GM12892 (cell line): ENCODE measurements around the gene TSR1.

Experiments
- DNase-seq: peaks from one replicate; pipeline ENCODE4 v3.0.0; 2011; ENCODE audit not compliant: insufficient read length
- FAIRE-seq: peaks from 2 replicates; lab custom pipeline; 2011; peaks lifted over from hg19 to GRCh38; lab: Jason Lieb, UNC
- POLR2A ChIP-seq: IDR thresholded peaks from 2 replicates; pipeline ENCODE4 v1.6.1; 2011; ENCODE audit warnings: low read depth, low read length, control low read depth
- POLR2AphosphoS5 ChIP-seq: IDR thresholded peaks from 2 replicates; pipeline ENCODE4 v1.6.1; 2011; ENCODE audit warnings: low read depth, low read length, control low read depth
- TAF1 ChIP-seq: IDR thresholded peaks from 2 replicates; pipeline ENCODE4 v1.6.1; 2011; ENCODE audit warnings: low read depth, mild to moderate bottlenecking, control low read depth, low read length, borderline replicate concordance

Gene TSR1

DNA sequence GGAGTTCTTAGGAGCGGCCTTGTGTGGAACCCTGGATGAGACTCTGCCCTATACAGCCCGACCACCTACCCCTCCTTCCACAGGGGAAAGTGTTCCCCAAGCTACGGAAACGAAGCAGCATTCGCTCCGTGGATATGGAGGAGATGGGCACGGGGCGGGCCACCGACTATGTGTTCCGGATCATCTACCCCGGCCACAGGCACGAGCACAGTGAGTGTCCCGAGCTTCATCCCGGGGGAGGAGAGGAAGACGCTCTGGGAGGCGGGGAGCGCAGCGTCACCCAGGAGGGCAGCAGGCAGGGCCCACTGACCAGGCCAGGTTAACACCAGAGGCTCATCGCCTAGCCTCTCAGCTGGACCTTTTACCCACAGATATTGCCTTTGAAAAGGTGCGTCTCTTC, 28.9 kb upstream of the TSR1 start:
- TF ChIP-seq TAF1 (no peak), POLR2A (no peak), POLR2AphosphoS5 (no peak)
- DNase-seq (no peak), FAIRE-seq (no peak)

DNA sequence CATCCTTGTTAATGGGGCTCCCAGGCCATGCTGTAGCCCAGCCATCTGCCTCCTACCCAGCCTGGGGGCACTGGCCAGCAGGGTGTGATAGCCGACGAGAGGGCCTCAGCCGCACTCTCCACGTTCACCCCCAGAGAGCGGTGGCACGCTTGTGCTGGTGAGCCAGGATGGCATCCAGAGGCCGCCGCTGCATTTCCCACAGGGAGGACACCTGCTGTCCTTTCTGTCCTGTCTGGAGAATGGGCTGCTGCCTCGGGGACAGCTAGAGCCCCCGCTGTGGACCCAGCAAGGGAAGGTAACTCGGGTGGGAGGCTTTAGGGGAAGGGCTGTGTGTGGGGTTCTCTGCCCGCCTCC, 28.5 kb upstream of the TSR1 start:
- DNase-seq = no peak
- TF ChIP-seq TAF1 (no peak), POLR2A (no peak), POLR2AphosphoS5 (no peak)
- no peak for FAIRE-seq

DNA sequence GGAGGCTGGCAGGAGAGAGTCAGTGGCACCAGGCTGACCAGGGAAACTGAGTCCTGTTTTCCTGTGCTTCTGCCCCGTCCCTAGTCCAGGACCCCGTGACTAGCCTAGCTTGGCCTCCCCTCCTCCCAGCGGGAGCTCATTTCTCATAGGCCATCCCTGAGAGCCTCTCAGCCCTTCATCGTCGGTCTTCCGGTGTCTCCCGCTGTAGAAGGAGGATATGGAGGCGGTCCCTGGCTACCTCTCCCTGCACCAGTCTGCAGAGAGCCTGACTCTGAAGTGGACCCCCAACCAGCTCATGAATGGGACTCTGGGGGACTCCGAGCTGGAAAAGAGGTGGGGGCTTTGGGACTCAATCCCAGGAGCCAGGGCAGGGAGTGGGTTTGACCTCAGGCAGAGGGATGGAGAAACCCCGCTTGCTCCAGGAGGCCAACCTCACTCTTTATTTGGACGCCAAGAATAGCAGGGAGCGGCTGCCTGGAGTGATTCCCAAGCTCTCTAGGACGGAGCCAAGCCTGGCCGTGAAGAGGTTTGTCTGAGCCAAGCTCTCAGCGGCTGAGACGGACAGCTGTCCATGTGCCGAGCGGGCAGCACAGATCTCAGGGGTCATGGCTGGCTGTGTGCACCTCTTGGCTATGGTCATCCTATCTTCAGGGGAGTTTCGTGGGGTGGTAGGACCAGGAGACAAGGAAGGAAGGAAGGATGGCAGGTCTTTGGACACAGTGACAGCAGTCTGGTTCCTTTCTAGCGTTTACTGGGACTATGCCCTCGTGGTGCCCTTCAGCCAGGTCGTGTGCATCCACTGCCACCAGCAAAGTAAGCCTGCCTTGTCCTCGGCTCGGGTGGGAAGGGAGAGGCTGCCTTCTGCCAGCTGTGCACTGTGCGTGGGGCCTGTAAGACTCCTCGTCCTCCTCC, 27.9 kb upstream of the TSR1 start:
- TF ChIP-seq POLR2A = no peak
- no peak for FAIRE-seq
- no peak for DNase-seq

DNA sequence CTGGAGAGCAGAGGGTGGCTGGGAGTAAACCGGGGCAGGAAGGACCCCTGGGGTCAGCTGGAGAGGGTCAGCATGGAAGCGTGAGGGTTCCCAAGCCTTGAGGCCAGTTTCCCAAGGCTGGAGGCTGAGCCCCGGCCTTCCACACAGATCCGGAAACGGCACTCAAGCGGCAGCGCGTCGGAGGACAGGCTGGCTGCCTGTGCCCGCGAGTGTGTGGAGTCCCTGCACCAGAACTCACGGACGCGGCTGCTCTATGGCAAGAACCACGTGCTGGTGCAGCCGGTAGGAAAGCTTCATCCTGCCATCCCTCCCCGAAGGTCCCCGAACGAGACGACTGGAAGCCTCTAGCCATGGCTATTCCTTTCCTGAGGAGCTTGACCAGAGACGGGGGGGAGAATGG, 27.1 kb upstream of the TSR1 start:
- FAIRE-seq = no peak
- no peak for DNase-seq
- TF ChIP-seq POLR2A (no peak), POLR2AphosphoS5 (no peak), TAF1 (no peak)

DNA sequence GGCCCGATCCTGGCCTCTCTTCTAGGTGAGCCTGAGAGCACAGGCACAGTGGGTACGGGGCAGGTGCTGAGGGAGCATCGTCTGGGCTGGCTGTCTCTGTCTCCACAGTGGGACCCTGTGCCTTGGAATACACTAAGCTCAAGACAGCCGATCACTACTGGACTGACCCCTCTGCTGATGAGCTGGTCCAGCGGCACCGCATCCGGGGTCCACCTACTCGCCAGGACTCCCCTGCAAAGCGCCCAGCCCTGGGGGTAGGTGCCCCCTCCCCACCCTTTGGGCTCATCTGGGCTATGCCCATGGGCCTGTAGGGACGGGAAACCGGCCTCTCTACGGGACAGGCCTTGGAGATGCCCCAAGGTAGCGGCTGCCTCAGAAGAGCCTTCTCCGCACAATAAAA, 26.6 kb upstream of the TSR1 start:
- TF ChIP-seq POLR2A = no peak
- DNase-seq = no peak
- FAIRE-seq = no peak

DNA sequence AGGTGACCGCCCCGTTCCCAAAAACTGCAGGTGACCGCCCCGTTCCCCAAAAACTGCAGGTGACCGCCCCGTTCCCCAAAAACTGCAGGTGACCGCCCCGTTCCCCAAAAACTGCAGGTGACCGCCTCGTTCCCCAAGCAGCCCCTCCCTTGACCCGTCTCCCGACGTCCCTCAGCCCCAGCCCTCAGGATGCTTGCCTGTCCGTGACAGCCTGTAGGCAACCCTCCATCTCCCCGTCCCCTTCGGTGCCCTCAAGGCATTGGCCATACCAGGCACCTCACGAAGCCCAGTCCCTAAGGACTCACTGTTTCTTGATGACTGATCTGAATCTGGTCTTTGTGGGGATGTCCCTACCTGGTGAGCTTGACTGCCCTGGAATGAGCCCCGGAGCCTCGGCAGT, 26.2 kb upstream of the TSR1 start:
- no peak for TF ChIP-seq TAF1
- TF ChIP-seq POLR2A = no peak
- no peak for TF ChIP-seq POLR2AphosphoS5
- no peak for FAIRE-seq
- DNase-seq = no peak

DNA sequence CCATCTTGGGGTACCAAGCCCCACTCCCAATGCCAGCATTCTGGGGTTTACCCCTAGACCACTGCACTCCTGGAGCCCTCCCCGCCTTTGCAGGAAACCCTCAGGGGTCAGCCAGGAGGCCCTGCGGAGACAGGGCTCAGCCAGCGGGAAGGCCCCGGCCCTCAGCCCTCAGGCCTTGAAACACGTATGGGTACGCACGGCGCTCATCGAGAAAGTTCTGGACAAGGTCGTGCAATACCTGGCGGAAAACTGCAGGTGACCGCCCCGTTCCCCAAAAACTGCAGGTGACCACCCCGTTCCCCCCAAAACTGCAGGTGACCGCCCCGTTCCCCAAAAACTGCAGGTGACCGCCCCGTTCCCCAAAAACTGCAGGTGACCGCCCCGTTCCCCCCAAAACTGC, 25.8 kb upstream of the TSR1 start:
- DNase-seq (no peak), FAIRE-seq (no peak)
- TF ChIP-seq POLR2AphosphoS5 (no peak), TAF1 (no peak), POLR2A (no peak)

DNA sequence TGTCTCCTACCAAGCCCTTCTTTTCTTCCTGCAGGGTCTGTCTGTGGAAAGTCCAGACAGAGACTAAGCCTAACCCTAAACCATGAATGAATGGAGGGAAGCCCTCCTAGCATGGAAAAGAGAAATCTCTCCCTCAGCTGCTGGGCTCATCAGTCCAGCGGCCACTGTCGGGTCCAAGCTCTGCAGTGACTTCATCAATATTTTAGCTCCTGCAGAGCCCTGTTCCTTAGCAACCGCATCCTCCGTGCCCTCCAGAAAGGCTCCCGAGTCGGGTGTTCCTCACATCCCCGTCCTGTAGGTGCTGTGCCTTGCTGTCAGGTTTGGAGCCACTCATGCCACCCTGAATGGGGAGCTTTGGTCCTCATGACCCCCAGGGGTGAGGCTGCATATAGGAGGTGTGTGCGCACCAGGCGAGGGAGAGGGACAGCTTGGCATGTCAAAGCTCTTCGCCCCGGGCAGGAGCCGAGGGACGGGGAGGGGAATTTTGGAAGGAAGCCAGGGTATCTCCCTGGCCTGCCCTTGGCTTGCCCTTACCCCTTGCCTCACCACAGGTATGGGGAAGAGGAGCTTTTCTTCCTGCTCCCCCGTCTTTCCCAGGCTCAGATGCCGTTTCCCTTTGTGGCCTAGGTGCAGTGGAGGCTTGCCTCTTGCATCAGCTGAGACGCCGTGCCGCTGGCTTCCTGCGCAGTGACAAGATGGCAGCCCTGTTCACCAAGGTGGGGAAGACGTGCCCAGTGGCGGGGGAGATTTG, 24.9 kb upstream of the TSR1 start:
- DNase-seq (no peak), FAIRE-seq (no peak)
- TF ChIP-seq POLR2AphosphoS5 (no peak), TAF1 (no peak), POLR2A (no peak)

DNA sequence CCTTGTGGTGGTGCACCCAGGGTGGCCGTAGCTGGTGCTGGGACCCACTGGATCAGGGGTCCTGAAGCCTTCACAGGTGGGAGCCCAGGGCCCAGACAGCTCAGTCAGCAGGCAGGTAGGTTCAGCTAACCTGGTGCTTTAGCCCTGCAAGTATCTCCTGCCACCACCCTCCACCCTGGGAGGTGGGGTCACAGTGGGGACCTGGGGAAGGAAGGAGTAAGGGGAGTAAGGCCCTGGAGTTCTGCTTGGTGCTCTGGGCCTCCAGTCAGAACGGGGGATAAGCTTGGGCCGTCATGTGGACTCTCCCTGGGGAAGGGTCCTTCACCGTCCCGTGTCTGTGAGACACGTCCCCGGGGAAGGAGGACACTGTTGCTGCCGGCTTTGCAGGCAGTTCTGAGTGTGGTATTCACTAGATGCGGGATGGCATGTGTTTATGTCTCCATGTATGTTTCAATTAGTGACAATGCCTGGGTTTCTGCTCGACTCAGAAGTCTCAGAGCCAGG, 21.7 kb upstream of the TSR1 start:
- FAIRE-seq (no peak), DNase-seq (no peak)
- TF ChIP-seq TAF1 = no peak

DNA sequence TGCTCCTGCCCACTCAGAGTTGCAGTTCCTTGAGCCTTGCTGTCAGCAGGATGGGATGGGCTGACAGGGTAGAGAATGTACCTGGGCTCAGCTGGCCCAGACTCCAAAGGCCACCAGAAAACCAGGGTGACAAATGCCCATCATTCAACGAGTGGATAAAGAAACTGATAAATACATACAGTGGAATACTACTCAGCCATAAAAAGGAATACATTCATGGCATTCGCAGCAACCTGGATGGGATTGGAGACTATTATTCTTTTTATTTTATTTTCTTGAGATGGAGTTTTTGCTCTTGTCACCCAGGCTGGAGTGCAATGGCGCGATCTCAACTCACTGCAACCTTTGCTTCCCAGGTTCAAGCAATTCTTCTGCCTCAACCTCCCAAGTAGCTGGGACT, 21.0 kb upstream of the TSR1 start:
- FAIRE-seq = no peak
- TF ChIP-seq TAF1 (no peak), POLR2A (no peak), POLR2AphosphoS5 (no peak)

DNA sequence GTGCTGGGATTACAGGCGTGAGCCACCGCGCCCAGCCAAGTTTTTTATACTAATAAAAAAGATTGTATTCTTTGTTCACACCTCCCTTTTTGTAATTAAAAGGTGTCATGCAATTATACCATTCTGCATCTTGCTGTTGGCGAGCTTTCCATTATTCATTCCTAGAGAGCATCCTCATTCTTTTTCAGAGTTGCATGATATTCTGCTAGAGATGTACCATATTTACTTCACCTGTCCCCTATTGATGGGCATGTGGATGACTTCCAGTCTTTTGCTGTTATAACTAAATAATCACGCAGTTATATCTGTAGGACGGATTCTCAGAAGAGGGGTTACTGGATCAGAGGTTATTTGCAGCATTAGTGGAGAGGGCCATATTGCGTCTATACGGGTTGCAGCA, 18.1 kb upstream of the TSR1 start:
- TF ChIP-seq TAF1 (no peak), POLR2AphosphoS5 (no peak), POLR2A (no peak)
- DNase-seq (no peak), FAIRE-seq (no peak)

More for the DNA sequence above, 21.0 kb upstream of the TSR1 start:
- no peak for DNase-seq

DNA sequence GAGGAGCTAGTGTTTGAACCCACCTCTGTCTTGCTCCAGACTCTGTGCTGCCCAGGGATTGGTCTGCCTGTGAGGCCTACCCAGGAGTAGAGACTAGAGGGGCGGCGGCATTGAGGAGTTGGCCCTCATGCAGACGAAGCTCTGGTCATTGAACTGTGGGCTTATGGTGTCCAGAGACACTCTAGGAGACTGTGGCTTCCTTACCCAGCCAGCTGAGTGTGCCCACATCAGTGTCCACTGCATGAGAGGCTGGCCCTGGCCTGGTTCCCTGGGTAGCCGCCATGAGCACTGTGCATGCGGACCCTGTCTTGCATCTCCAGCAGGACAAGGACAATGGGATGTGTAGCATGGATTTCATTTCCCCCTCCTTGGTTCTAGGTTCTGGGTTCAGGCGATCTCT, 15.0 kb upstream of the TSR1 start:
- FAIRE-seq = no peak
- DNase-seq = no peak
- TF ChIP-seq POLR2AphosphoS5 = no peak
- no peak for TF ChIP-seq TAF1
- no peak for TF ChIP-seq POLR2A
